GM21723 (cell line): ENCODE data around the gene RAB6B.
A peak's percentile ranks its signal among the peaks of the same experiment; 100 is the strongest.
"Not testable (repeated sequence)": the region's sequence is repeated elsewhere in the genome, so short reads cannot be mapped to it uniquely, and the experiment has no call there.

ENCODE experiments used
- ATAC-seq: cut with Tn5 transposase; IDR thresholded peaks from one replicate; pipeline ENCODE4 v1.9.1; 2021; ENCODE audit warnings: mild to moderate bottlenecking, moderate library complexity; ENCODE audit not compliant: unreplicated experiment

RAB6B gene

DNA sequence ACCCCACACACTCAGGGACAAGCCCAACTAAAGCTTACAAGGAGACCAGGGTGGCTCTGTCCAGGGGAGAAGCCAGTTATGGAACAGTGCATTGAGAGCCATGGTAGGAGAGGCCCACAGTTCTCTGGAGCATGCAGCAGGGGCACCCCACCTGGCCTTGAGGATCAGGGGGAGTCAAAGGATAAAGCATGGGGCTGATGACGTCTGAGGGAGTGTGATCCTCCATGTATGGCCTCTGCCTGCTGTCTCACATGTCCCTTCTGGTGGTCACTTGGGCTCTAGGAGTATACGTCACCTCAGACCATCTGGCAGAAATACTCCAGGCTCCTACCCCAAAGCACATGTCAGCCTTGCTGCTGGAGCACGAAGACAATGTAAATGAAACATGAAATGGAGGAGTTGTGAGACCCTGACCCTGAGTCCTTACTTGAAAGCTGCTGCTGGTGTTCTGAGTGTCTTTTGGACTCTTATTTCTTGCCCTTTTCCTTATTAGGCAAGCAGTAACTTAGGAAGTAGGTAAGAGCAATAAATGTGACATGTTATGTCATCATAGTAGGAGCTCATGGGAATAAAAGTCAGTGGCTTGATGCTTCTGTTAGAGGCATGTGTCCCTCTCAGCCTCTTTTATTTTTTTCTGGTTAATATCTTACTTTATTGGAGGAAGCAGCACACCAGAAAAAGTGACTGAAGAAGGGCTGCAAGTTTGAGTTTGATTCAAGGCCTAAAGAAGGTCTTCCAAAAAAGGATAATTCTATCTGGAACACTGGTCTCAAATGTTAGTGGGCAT, 74.6 kb downstream of the RAB6B start:
- no peak for ATAC-seq

DNA sequence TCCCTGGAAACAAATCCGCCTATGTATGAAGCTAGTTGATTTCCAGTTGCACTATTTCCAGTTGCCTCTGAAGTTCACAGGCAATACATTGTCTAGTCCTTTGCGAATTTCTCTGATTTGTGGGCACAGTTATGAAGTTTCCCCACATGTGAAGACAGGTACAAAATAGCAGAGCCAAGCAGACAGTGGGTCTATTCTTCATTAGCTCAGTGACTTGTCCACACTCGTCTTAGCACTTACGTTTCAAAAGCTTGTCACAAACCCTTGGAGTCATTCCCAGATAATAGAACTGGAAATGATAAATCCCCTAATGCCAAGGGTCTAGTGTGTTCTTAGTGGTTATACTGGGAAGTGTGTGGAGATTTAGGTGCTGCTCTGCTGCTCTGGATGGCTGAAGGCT, 75.6 kb downstream of the RAB6B start:
- ATAC-seq = no peak

DNA sequence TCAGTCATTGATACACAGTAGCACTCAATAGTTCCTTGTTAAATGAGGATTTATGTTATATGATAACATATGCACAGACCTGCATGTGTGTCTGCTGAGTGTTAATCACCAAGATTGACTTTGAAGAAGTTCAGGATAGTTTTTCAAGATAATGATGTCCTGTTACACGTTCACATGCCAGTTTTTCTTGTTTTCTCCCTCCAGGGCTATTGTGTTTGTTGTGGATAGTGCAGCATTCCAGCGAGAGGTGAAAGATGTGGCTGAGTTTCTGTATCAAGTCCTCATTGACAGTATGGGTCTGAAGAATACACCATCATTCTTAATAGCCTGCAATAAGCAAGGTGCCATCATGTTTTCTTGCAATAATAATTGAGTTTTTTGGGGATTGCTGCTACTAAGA, 80.3 kb downstream of the RAB6B start:
- no peak for ATAC-seq

DNA sequence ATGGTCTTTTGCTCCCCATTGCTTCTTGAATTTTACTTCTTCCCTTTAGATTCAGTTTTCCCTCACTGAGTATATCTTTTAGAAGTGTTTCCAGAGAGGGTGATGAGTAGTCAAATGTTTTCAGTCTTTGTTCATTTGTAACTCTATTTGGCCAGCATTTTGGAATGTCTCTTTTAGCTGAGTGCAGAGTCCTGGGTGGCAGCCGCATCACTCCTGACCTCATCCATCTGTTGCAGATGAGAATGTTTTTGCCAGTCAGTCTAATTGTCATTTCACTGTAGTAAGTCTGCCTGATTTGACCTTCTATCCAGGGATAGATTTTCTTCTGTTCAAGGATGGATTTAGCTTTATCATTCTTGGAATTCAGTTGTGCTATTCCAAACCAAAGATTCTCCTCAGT, 82.8 kb downstream of the RAB6B start:
- ATAC-seq = no peak

DNA sequence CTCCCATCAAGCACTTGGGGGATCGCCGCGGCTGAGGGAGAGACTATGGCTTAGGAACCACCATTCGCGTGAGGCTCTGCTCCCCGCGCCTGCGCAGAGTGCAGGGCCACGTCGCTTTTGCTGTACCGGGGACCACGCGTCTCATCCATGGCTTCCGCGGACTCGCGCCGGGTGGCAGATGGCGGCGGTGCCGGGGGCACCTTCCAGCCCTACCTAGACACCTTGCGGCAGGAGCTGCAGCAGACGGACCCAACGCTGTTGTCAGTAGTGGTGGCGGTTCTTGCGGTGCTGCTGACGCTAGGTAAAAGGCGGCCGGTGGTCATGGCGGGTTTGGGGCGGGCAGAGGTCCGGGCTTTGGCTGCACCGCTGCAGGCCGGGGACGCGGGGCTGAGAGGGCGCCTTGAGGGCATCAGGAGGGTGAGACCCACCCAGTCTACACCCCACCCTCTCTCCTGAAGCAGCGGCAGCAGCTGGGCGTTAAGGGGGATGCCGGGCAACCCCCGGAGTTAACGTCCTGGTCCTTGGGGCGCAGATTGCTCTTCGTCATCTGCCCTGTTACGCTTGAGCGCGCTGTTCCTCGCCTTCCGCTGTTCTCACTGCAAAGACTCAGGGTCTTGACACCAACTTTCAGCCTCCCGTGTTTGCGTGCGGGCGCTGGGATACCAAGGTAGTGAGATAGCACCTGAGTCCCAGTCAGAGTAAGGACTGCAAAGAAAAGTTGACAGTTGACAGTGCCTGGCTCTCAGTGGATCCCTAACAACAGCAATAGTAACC, 89.8 kb downstream of the RAB6B start, which contains the start of gene SRPRB:
Gene SRPRB, plus strand, starts transcription at position 114 of the 774 bp plus-strand sequence. Its CDS starts 34 bp downstream, at position 148.
- peak; percentile 97 for ATAC-seq

DNA sequence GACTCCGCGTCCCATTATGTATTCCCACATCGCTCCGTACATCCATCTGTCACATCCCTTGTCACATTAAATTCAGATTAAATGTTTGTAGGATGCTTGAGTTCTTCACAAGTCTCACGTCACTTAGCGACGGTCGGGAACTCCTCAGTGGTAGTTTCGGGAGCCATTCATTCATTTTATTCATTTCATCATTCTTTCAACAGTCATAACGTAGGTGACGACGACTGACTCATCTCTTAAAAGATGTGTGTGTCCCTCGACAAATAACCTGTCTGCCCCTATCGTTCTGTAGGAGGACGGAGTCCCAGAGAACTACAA, 90.3 kb downstream of the RAB6B start:
- ATAC-seq = no peak

DNA sequence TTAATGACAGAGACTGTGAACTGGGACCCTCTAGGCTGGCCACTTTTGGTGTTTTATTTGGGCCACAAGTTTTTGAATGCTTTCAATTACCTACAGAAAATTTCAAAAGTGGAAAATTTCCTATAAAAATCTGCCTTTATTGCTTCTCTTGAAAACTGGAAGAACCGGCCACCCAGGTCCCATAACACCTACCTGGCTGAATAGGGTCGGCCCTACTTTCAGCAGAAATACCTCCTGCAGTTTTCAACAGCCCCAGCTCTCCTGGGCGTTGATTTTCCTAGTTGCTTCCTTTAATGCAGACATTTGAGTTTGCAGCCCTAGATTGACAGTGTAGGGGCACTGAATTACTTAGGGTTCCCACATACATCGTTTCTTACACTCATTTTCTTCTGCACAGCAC, 90.8 kb downstream of the RAB6B start:
- ATAC-seq = no peak

DNA sequence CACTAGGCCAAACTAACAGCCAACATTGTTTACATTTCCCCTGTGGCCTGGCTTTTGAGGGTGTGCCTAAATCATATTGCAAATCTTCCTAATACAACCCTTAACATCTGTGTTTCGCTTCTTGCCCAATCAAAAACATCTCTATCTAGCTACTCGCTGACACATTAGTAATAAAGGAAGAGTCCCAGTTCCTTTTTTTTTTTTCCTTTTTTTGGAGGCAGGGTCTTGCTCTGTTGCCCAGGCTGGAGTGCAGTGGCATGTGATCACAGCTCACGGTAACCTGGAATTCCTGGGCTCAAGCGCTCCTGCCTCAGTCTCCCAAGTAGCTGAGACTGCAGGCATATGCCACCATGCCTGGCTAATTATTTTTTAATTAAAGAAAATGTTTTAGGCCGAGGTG, 92.2 kb downstream of the RAB6B start:
- no peak for ATAC-seq

DNA sequence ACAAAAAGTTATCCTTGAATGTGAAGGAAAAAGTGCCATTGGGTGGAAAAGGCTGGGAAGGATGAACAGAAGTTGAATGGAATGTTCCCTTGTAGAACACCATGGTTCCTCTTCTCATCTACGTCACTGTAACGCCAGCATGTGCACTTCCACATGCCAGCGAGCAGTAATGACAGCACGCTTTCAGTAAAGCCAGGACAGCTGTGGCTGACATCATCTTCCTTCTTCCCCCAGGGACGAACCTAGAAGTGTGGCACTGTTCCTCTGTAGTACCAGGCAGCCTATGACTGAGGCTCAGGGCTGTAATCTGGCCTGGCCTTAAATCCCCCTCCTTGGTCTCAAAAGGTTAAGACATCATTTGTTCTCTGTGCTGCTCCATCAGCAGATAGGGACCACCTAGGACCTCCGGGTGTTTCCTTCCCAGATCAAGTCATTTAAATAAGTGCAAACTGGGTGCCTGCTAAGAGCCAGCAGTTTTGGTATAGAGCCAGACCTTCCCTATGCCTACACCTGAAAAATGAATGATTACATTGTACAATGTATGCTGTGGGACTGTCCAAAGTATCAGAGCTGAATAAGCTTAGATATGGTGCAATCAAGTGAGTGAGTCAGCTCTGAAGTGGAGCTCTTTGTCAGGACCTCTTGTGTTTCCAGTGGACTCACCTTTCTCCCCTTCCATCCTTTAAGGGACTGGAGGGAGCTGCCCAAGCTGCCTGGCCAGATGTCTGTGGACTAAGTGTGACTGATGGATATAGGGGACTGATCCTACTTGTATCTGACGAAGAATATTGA, 95.7 kb downstream of the RAB6B start:
- no peak for ATAC-seq

DNA sequence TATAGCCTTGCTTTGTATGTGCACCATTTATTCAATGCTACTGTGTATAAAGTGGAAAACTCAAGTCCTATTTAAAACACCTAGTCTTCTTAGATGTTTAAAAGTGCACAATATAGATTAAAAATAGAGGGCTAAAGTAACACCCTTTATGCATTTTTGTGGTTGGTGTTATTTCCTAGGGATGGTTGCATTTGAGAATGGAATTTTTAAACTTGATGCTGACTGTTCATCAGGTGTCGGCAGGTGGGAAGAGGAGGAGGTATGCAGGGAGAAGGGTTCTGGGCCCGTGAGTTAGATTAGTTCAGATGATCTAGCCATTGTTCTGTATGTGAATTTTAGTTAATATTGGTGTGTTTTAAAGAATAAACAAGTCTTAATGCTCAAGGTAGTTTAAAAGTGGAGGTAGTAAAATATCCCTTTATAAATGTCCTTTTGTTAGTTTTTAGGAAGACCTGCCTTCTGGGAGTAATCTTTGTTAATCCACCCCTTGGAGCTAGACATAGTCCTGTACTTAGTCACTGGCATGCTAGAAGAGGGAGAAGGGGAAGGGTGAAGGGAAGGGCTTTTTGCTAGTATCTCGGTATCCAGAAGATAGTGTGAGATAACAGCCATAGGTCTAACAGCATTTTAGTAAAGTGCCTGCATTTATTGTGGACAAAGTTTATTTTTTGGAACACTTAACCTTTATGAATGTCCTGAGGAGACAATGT, 98.1 kb downstream of the RAB6B start:
- ATAC-seq = no peak

DNA sequence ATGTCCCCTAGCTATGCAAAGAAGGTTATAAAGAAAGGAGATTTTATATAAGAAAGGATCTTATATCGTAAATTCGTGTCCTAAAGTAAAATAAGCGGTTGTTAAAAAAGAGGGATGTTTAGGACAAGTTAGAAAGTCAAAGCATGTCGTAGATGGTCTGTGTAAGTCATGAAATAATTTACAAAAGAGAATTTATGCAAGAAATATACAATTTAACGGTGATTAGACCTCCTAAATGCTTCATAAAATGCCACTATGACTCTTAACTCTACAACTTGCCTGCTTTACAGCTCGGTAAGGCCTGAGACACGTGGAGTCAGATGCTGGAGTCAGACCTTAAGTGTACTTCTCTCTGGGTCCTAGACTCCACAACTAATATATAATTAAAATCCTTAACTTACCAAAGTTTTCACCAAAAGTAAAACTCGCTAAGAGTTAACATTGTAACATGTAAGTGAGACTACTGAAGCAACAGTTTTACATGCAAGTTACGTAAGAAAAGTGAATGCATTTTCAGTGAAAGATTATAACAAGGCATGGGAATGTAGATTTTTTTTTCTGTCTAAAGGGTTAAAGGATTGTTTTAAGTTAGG, 103.4 kb downstream of the RAB6B start:
- ATAC-seq = no peak

DNA sequence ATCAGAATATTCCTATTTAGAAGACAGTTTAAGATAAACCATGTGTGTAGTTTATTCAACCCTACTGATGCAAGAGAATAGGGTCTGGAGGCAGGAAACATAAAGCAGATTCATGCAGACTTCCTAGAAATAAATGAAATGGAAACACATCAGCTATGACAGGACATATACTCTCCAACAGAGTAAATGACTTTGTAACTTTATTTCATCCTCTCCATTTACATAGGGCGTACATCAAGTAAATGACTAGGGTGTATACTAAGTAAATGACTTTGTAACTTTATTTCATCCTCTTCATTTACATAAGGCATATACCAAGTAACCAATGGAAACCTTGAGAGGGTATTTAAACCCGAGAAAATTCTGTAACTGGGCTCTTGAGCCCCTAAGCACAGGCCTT, 107.7 kb downstream of the RAB6B start:
- no peak for ATAC-seq

DNA sequence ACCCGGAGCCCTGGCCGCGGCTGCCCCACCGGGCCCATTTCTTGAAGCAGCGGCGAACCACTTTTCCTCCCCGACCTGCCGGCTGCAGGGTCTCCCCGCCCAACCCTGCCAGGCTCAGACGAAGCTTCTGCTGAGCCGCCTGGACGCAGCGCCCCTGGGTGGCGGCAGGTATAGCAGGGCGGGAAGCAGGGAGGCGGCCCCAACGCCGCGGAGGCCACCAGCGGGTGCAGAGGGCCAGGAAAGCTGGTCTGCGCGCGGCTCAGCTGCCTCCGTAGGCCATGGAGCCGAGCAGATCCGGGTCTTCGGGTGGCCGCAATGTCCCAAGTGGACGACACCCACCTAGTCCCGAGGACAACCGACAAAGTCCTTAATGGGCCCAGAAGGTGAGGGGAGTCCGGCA, 111.9 kb downstream of the RAB6B start:
- no peak for ATAC-seq

DNA sequence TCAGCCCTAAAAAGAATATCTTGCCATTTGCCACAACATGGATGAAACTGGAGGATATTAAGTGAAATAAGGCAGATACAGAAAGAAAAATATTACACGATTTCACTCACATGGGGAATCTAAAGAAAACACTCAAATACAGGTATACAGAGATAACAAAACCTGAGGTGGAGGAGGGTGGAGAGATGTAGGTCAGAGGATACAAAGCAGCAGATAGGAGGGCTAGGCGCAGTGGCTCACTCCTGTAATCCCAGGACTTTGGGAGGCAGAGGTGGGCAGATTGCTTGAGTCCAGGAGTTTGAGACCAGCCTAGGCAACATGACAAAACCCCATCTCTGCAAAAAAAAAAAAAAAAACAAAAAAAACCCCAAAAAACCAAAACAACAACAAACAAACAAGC, 113.2 kb downstream of the RAB6B start:
- ATAC-seq = no peak

DNA sequence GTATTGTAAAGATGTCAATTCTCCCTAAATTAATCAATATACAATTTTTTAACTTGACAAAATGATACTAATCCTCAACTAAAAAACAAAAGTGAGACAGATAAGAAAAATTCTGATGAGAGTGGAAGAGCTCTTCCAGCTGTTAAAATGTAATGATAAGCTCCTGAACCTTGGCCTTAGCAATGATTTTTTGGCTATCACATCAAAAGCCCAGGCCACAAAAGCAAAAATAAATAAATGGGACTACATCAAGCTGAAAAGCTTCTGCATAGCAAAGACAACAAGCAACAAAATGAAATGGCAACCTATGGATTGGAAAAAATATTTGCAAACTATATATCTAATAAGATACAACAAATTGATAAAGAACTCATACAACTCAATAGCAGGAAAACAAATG, 114.1 kb downstream of the RAB6B start:
- no peak for ATAC-seq

DNA sequence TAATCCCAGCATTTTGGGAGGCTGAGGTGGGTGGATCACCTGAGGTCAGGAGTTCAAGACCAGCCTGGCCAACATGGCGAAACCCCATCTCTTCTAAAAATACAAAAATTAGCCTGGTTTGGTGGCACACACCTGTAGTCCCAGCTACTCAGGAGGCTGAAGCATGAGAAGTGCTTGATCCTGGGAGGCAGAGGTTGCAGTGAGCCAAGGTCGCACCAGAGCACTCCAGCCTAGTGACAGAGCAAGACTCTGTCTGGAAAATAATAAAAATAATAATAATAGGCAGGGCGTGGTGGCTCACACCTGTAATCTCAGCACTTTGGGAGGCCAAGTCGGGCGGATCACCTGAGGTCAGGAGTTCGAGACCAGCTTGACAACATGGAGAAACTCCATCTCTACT, 114.9 kb downstream of the RAB6B start:
- ATAC-seq = not testable (repeated sequence)

DNA sequence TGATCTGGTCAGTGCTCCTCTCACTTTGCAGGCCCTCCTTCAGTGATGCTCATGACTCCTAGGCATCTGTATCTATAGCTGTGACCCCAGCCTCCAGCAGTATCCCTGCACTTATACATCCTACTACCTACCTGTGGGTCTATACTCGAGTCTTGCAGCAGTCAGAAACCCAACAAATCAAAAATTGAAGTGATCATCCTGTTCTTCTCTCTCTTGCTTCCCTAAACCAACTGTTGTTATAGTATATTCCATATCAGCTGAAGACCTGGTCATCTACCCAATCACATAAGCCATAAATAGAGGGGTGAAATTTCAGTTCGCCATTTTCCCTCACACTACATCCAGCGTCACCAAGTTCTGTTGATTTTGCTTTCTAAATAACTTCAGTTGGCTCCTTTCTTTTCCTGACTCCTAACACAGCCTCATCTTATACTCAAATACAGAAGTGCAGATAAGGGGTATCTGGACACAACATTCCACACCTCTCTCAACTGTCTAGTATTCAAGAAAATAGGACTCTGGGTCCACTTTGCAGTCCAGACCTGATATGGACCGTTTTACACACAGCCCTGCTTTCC, 116.0 kb downstream of the RAB6B start:
- no peak for ATAC-seq

DNA sequence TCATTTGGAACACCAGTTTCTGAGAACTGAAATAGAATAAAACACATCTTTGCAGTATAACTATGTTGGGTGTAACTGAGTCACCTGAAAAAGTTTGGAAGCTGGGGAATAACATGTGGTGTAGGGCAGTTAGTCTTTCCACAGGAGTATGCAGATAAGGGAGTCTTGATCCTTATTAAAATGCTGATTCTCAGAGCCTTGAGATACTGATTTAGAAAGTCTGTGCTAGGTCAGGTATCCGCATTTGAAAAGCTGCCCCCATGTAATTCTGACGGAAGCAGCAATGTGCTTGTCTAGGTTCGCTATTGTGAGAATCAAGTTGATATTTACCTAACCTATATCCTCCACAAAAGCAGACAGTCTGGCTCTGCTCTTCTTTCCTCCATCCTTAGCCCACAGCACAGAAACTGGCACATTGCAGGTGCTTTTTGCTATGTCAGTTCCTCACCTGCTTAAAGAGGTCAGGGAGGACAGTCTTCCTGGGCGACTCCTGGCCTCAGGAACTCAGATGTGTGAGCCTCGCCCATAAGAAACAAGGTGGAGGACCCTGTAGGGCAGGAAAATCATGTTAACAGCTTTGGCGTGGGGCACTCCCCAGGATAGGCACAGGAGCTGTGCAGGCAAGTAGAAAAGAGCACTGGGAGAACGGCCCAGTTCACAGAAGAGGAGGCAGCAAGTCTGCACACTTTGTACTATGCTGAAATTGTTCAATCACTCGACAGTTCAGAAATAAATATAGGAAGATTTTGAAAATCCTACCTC, 117.7 kb downstream of the RAB6B start:
- ATAC-seq = no peak

DNA sequence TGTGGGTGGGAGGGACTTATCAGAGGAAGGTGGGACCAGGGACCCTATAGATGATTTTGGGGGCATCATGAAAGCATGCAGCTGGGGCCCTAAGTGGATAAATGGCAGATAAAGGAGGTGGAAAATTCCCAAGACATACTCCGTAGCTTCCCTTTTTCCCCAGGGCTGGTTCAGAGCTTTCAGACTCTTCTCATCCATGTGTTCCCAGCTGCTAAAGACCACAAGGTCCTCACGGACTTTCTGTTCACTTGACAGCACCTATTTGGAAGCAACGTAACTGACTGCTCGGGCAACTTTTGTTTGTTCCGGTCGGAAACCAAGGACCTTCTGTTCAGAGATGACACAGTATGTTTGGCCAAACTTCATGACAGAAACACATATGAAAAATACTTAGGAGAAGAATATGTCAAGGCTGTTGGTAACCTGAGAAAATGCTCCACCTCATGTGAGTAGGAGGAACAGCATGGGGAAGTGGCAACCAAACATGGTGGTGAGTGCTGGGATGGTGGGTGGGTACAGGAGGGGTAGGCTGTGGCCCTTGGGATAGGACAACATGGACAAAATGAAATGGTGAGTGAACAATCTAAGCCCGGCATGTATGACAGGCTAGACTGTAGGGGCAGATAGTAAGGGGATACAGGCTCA, 118.8 kb downstream of the RAB6B start:
- ATAC-seq = no peak
